Colonic mucosa (tissue), 4 donors: ENCODE measurements around the gene DYSF. TPM values are rescaled to one million over a fixed set of nuclear protein-coding genes. Genes with fewer than 3 reads are reported as not detected.

Experiments
- DNase-seq: peaks from one replicate; pipeline ENCODE4 v3.0.0-alpha.2; 2020
- H3K27ac ChIP-seq: fragments of 200-600 bp; one replicate; pipeline ENCODE4 v1.8.0; 2021
- H3K27me3 ChIP-seq: fragments of 200-600 bp; one replicate; pipeline ENCODE4 v1.8.0; 2021
- H3K36me3 ChIP-seq: fragments of 200-600 bp; one replicate; pipeline ENCODE4 v1.8.0; 2021
- H3K4me1 ChIP-seq: fragments of 200-600 bp; one replicate; pipeline ENCODE4 v1.8.0; 2021; ENCODE audit warnings: mild to moderate bottlenecking
- H3K4me3 ChIP-seq: fragments of 200-600 bp; one replicate; pipeline ENCODE4 v1.8.0; 2021
- H3K9ac ChIP-seq, 2 donors: one replicate each; pipeline ENCODE4 v1.7.0; 2013; ENCODE audit warnings: control low read depth in 2 of 2, low read depth in 2 of 2, low read length in 2 of 2
- H3K9me3 ChIP-seq: fragments of 200-600 bp; one replicate; pipeline ENCODE4 v1.8.0; 2021
- CTCF ChIP-seq: fragments of 200-600 bp; IDR thresholded peaks from one replicate; pipeline ENCODE4 v1.8.0; 2022; ENCODE audit warnings: antibody characterized with exemption, mild to moderate bottlenecking
- intact Hi-C: fragments of 100-400 bp; cut with DNase I; formaldehyde crosslinking; loops from one replicate; pipeline ENCODE4 v1.14.1; 2022
- total RNA-seq, 2 donors: library from RNA; stranded (reverse); fragmentation: NEBNext Ultra II Directional in 1 of 2; extraction: Animal tissue kit (Norgen Biotek cat#: 25700) in 1 of 2; gene quantifications; one replicate each; pipeline ENCODE4 v1.2.1, GENCODE V29; 2021
- donor health status: healthy.
- donor health status: DM: no; HTN: no; CAD: no.
- donor health status: DM: no; HTN: no; CAD: no.

The DYSF gene
- total RNA-seq, 2 donors from 2014 or later, result 2.4 to 7.5 TPM

- no peaks in the 10 kb centered on the region for H3K9me3 ChIP-seq
- H3K4me3 ChIP-seq, result no peak overlapping the region
- no peaks in the 10 kb centered on the region for H3K4me1 ChIP-seq
- no peak for TF ChIP-seq CTCF
- DNase-seq, result peak; percentile 38
- H3K27me3 ChIP-seq, result no peaks in the 10 kb centered on the region
- intact Hi-C loops, result no loop called here
- H3K27ac ChIP-seq, result no peak overlapping the region
- H3K9ac ChIP-seq, result no peak overlapping the region
- no peaks in the 10 kb centered on the region for H3K36me3 ChIP-seq
Observed at GRCh38 chr2:71716697-71717624, 263.6 kb downstream of the DYSF start.

- Histone ChIP-seq H3K4me1 (no peaks in the 10 kb centered on the region), H3K9ac (no peak overlapping the region), H3K27ac (no peak overlapping the region), H3K36me3 (no peaks in the 10 kb centered on the region), H3K9me3 (no peaks in the 10 kb centered on the region), H3K27me3 (no peaks in the 10 kb centered on the region), H3K4me3 (no peak overlapping the region)
- DNase-seq, result no peak
- intact Hi-C loops, result no loop called here
- TF ChIP-seq CTCF, result no peak
Observed at GRCh38 chr2:71718686-71719085, 265.3 kb downstream of the DYSF start.

GRCh38 chr2:71719520-71720282, 266.3 kb downstream of the DYSF start:
- Histone ChIP-seq H3K9ac (no peak overlapping the region), H3K27ac (no peak overlapping the region), H3K27me3 (no peaks in the 10 kb centered on the region), H3K4me3 (no peak overlapping the region), H3K9me3 (no peaks in the 10 kb centered on the region), H3K4me1 (no peaks in the 10 kb centered on the region), H3K36me3 (no peaks in the 10 kb centered on the region)
- intact Hi-C loops, result no loop called here
- no peak for TF ChIP-seq CTCF
- DNase-seq, result no peak

GRCh38 chr2:71720283-71720560, 266.9 kb downstream of the DYSF start:
- no peaks in the 10 kb centered on the region for H3K4me1 ChIP-seq
- H3K27ac ChIP-seq, result no peak overlapping the region
- H3K4me3 ChIP-seq, result no peak overlapping the region
- TF ChIP-seq CTCF, result no peak
- no peak overlapping the region for H3K9ac ChIP-seq
- DNase-seq, result no peak
- intact Hi-C loops, result no loop called here
- H3K9me3 ChIP-seq, result no peaks in the 10 kb centered on the region
- no peaks in the 10 kb centered on the region for H3K36me3 ChIP-seq
- no peaks in the 10 kb centered on the region for H3K27me3 ChIP-seq

GRCh38 chr2:71720596-71721361, 267.4 kb downstream of the DYSF start:
- DNase-seq, result no peak
- H3K4me3 ChIP-seq, result no peak overlapping the region
- no peaks in the 10 kb centered on the region for H3K9me3 ChIP-seq
- TF ChIP-seq CTCF, result no peak
- intact Hi-C loops, result no loop called here
- no peaks in the 10 kb centered on the region for H3K27me3 ChIP-seq
- H3K4me1 ChIP-seq, result no peaks in the 10 kb centered on the region
- no peak overlapping the region for H3K9ac ChIP-seq
- no peak overlapping the region for H3K27ac ChIP-seq
- H3K36me3 ChIP-seq, result no peaks in the 10 kb centered on the region
